MCF 10A (cell line): Measurements from ENCODE around the gene PTGDR. TPM values are rescaled to one million over a fixed set of nuclear protein-coding genes. Genes with fewer than 3 reads are reported as not detected.

Experiments
- BruUV-seq: library from RNA; stranded (reverse); fragments of 400-500 nt; replicated peaks from 2 replicates; lab custom pipeline; 2021; lab: Mats Ljungman, UMichigan
- CTCF ChIA-PET: fragments of 300-600 bp; sonication (Branson Sonifier 250); formaldehyde crosslinking; extraction: SDS; loops from one replicate; lab custom pipeline; 2021; ENCODE audit warnings: antibody characterized with exemption, inconsistent platforms; lab: Yijun Ruan, JAX
- POLR2A ChIA-PET: fragments of 300-600, 350-650 bp; sonication (Branson Sonifier 250); formaldehyde crosslinking; extraction: SDS; loops from one replicate; lab custom pipeline; 2020; ENCODE audit warnings: antibody characterized with exemption, inconsistent platforms; lab: Yijun Ruan, JAX
- DNase-seq: peaks from one replicate; pipeline ENCODE4 v3.0.0-alpha.2; 2018; ENCODE audit not compliant: unreplicated experiment
- H3K27ac Mint-ChIP-seq: one replicate; pipeline ENCODE4 v1.8.0; 2022; ENCODE audit warnings: mild to moderate bottlenecking, low read depth, mixed read lengths; ENCODE audit not compliant: unreplicated experiment
- H3K27me3 Mint-ChIP-seq: one replicate; pipeline ENCODE4 v1.8.0; 2022; ENCODE audit warnings: mixed read lengths; ENCODE audit not compliant: insufficient read depth, unreplicated experiment
- H3K36me3 Mint-ChIP-seq: one replicate; pipeline ENCODE4 v1.8.0; 2022; ENCODE audit warnings: mild to moderate bottlenecking, moderate library complexity, mixed read lengths; ENCODE audit not compliant: insufficient read depth, unreplicated experiment
- H3K4me1 Mint-ChIP-seq: one replicate; pipeline ENCODE4 v1.8.0; 2022; ENCODE audit warnings: mixed read lengths; ENCODE audit not compliant: insufficient read depth, unreplicated experiment
- H3K4me3 Mint-ChIP-seq: one replicate; pipeline ENCODE4 v1.8.0; 2022; ENCODE audit warnings: mild to moderate bottlenecking, moderate library complexity, mixed read lengths; ENCODE audit not compliant: unreplicated experiment
- H3K9me3 Mint-ChIP-seq: one replicate; pipeline ENCODE4 v1.8.0; 2022; ENCODE audit warnings: mixed read lengths; ENCODE audit not compliant: unreplicated experiment
- CTCF ChIP-seq: fragments of 200-600 bp; IDR thresholded peaks from one replicate; pipeline ENCODE4 v1.8.0; 2022; ENCODE audit warnings: antibody characterized with exemption, mild to moderate bottlenecking; ENCODE audit not compliant: unreplicated experiment
- intact Hi-C: fragments of 100-400 bp; cut with micrococcal nuclease; formaldehyde crosslinking; loops from 2 replicates; pipeline ENCODE4 v1.14.1; 2022
- total RNA-seq: library from RNA; stranded (reverse); gene quantifications from 2 replicates; pipeline ENCODE4 v1.2.3, GENCODE V29; 2022

Gene PTGDR
- total RNA-seq, 1 experiment from 2014 or later, result not detected

- CTCF ChIA-PET, result interaction anchor here (0.6 to 0.9 kb wide), 3 partner anchors 11 to 1826 kb away, joined by 3 read pairs; no protein-coding TSS in a partner anchor
These were observed 23.2 kb upstream of the PTGDR start for GRCh38 chr14:52244328-52244727.

GRCh38 chr14:52244997-52245396, 22.5 kb upstream of the PTGDR start:
- TF ChIP-seq CTCF, result no peak
- intact Hi-C loops, result no loop called here
- Mint-ChIP-seq H3K36me3 (no peaks in the 10 kb centered on the region), H3K4me1 (peaks cover 17% of the 10 kb centered on the region), H3K9me3 (peaks cover 9% of the 10 kb centered on the region), H3K4me3 (no peak overlapping the region), H3K27ac (no peak overlapping the region), H3K27me3 (no peaks in the 10 kb centered on the region)
- BruUV-seq, result no TSS peak
- POLR2A ChIA-PET, result interaction anchor here (1.1 to 1.3 kb wide), 2 partner anchors 16 to 220 kb away, joined by 3 read pairs; no protein-coding TSS in a partner anchor
- no peak for DNase-seq
- CTCF ChIA-PET, result interaction anchor here (0.5 to 0.9 kb wide), 3 partner anchors 201 to 811 kb away, joined by 3 to 6 read pairs (median 4); no protein-coding TSS in a partner anchor

More at GRCh38 chr14:52244328-52244727, 23.2 kb upstream of the PTGDR start:
- no peak for TF ChIP-seq CTCF
- no peak overlapping the region for H3K27ac Mint-ChIP-seq
- peaks cover 19% of the 10 kb centered on the region for H3K4me1 Mint-ChIP-seq
- H3K4me3 Mint-ChIP-seq, result no peak overlapping the region
- no peak for DNase-seq
- no TSS peak for BruUV-seq
- intact Hi-C loops, result no loop called here
- POLR2A ChIA-PET, result interaction anchor here (1.1 to 1.3 kb wide), 3 partner anchors 9 to 219 kb away, joined by 3 read pairs; no protein-coding TSS in a partner anchor
- no peaks in the 10 kb centered on the region for H3K27me3 Mint-ChIP-seq
- H3K9me3 Mint-ChIP-seq, result peaks cover 9% of the 10 kb centered on the region
- H3K36me3 Mint-ChIP-seq, result no peaks in the 10 kb centered on the region

- ChIA-PET CTCF (interaction anchor here (0.6 kb wide), 1 partner anchor 468 kb away, joined by 5 read pairs; no protein-coding TSS in a partner anchor), POLR2A (no interaction called here)
- Mint-ChIP-seq H3K4me1 (peaks cover 8% of the 10 kb centered on the region), H3K4me3 (no peak overlapping the region), H3K9me3 (peaks cover 9% of the 10 kb centered on the region), H3K27ac (no peak overlapping the region), H3K36me3 (no peaks in the 10 kb centered on the region), H3K27me3 (no peaks in the 10 kb centered on the region)
- no peak for DNase-seq
- TF ChIP-seq CTCF, result no peak
- intact Hi-C loops, result no loop called here
- BruUV-seq, result no TSS peak
These were observed 19.4 kb upstream of the PTGDR start for GRCh38 chr14:52248057-52248456.

- Mint-ChIP-seq H3K27me3 (no peaks in the 10 kb centered on the region), H3K9me3 (peaks cover 9% of the 10 kb centered on the region), H3K36me3 (no peaks in the 10 kb centered on the region), H3K4me3 (no peak overlapping the region), H3K4me1 (peaks cover 9% of the 10 kb centered on the region), H3K27ac (no peak overlapping the region)
- no peak for TF ChIP-seq CTCF
- no TSS peak for BruUV-seq
- DNase-seq, result no peak
- ChIA-PET POLR2A (no interaction called here), CTCF (no interaction called here)
- intact Hi-C loops, result no loop called here
These were observed 15.8 kb upstream of the PTGDR start for GRCh38 chr14:52251724-52252123.
